ENCODE data around the gene PIGV.
"Not testable (repeated sequence)": the region's sequence is repeated elsewhere in the genome, so short reads cannot be mapped to it uniquely, and the experiment has no call there.

- TF ChIP-seq POLR2A (IDR thresholded peaks at IDR 0.05; ENCODE audit: low read length); GATA1 (IDR thresholded peaks at IDR 0.05; ENCODE audit: low read depth, low read length): not testable (repeated sequence)
Measured at GRCh38 chr1:26810105-26810504, 22.4 kb downstream of the PIGV start.
